Measurements from ENCODE around the gene PRPF19.

- TF ChIP-seq CTCF (IDR thresholded peaks at IDR 0.05; ENCODE audit: insufficient read depth, low read length, poor library complexity, severe bottlenecking) = no peak
- TF ChIP-seq EZH2phosphoT487 (conservative IDR thresholded peaks at IDR 0.05; ENCODE audit: low read length) = no peak
Measured at GRCh38 chr11:60863550-60864521, 42.5 kb downstream of the PRPF19 start.

Data from SU-DHL-6 (cell line).